BJ (cell line): Measurements from ENCODE around the gene DCLK3. TPM values are rescaled to one million over a fixed set of nuclear protein-coding genes. Genes with fewer than 3 reads are reported as not detected.
A peak's percentile ranks its signal among the peaks of the same experiment; 100 is the strongest.

Experiments
- CTCF ChIA-PET: fragments of 350-600 bp; formaldehyde crosslinking; extraction: SDS; loops from one replicate; lab custom pipeline; 2021; ENCODE audit warnings: antibody characterized with exemption, inconsistent platforms; lab: Yijun Ruan, JAX
- POLR2A ChIA-PET: fragments of 300-600 bp; sonication (Branson Sonifier 250); formaldehyde crosslinking; extraction: SDS; loops from one replicate; lab custom pipeline; 2021; ENCODE audit warnings: antibody characterized with exemption; lab: Charles Lee
- DNase-seq: peaks from one replicate; pipeline ENCODE4 v3.0.0-alpha.2; 2011; ENCODE audit warnings: low read depth
- H3K27me3 ChIP-seq: 2 replicates; pipeline ENCODE4 v1.6.0; 2011; ENCODE audit warnings: low read length; ENCODE audit not compliant: control insufficient read depth, insufficient read depth
- H3K36me3 ChIP-seq: 2 replicates; pipeline ENCODE4 v1.5.1; 2011; ENCODE audit warnings: low read length; ENCODE audit not compliant: control insufficient read depth, insufficient read depth
- H3K4me3 ChIP-seq: 2 replicates; pipeline ENCODE4 v1.5.1; 2011; ENCODE audit warnings: low read depth, mild to moderate bottlenecking, control low read depth, low read length
- CTCF ChIP-seq: IDR thresholded peaks from 2 replicates; pipeline ENCODE4 v1.5.1; 2011; ENCODE audit warnings: low read depth, mild to moderate bottlenecking, control low read depth, inconsistent platforms, low read length, moderate library complexity; ENCODE audit not compliant: insufficient read depth
- polyA plus RNA-seq: library from polyadenylated mRNA; depleted of rRNA; stranded (reverse); fragments of >200 nt; gene quantifications from 2 replicates; pipeline ENCODE4 v1.2.3, GENCODE V29; 2011

The DCLK3 gene
- polyA plus RNA-seq, 1 experiment, result not detected

GRCh38 chr3:36679384-36680200 lies 84.8 kb downstream of the DCLK3 start:
- Histone ChIP-seq H3K27me3 (no peaks in the 10 kb centered on the region), H3K36me3 (no peaks in the 10 kb centered on the region), H3K4me3 (no peak overlapping the region)
- TF ChIP-seq CTCF, result no peak
- DNase-seq, result peak; percentile 72
- POLR2A ChIA-PET, result interaction anchor here (0.5 to 1.1 kb wide), 2 partner anchors 16 to 28 kb away, joined by 3 to 8 read pairs; no protein-coding TSS in a partner anchor
- CTCF ChIA-PET, result no interaction called here

GRCh38 chr3:36678216-36679013 lies 85.9 kb downstream of the DCLK3 start:
- H3K4me3 ChIP-seq, result no peak overlapping the region
- CTCF ChIA-PET, result interaction anchor here (0.7 to 1.8 kb wide), 7 partner anchors 9 to 29 kb away, joined by 3 to 5 read pairs (median 3); no protein-coding TSS in a partner anchor
- no peaks in the 10 kb centered on the region for H3K27me3 ChIP-seq
- TF ChIP-seq CTCF, result no peak
- H3K36me3 ChIP-seq, result no peaks in the 10 kb centered on the region
- POLR2A ChIA-PET, result interaction anchor here (1.1 kb wide), 1 partner anchor 17 kb away, joined by 3 read pairs; no protein-coding TSS in a partner anchor
- DNase-seq, result no peak

- ChIA-PET POLR2A (interaction anchor here (0.6 to 0.7 kb wide), 2 partner anchors 17 to 282 kb away, joined by 3 to 9 read pairs; no protein-coding TSS in a partner anchor), CTCF (interaction anchor here (0.5 to 1.8 kb wide), 8 partner anchors 9 to 87 kb away, joined by 3 to 5 read pairs (median 3); no protein-coding TSS in a partner anchor)
Measured at GRCh38 chr3:36677331-36678007, 86.9 kb downstream of the DCLK3 start.

GRCh38 chr3:36674816-36675215 lies 89.5 kb downstream of the DCLK3 start:
- ChIA-PET POLR2A (no interaction called here), CTCF (interaction anchor here (0.7 kb wide), 1 partner anchor 23 kb away, joined by 3 read pairs; no protein-coding TSS in a partner anchor)
- no peak for TF ChIP-seq CTCF
- H3K27me3 ChIP-seq, result no peaks in the 10 kb centered on the region
- no peak for DNase-seq
- H3K4me3 ChIP-seq, result no peak overlapping the region
- no peaks in the 10 kb centered on the region for H3K36me3 ChIP-seq

More at GRCh38 chr3:36677331-36678007, 86.9 kb downstream of the DCLK3 start:
- peak; percentile 10; the same call in 1 of the 2 replicates for TF ChIP-seq CTCF
- DNase-seq, result peak; percentile 71
- Histone ChIP-seq H3K36me3 (no peaks in the 10 kb centered on the region), H3K27me3 (no peaks in the 10 kb centered on the region), H3K4me3 (no peak overlapping the region)
